GM19043 (cell line): ENCODE measurements around the gene ASAP2.

Experiments used
- ATAC-seq: cut with Tn5 transposase; IDR thresholded peaks from one replicate; pipeline ENCODE4 v1.9.1; 2021; ENCODE audit warnings: low read depth; ENCODE audit not compliant: unreplicated experiment

ASAP2 gene

DNA sequence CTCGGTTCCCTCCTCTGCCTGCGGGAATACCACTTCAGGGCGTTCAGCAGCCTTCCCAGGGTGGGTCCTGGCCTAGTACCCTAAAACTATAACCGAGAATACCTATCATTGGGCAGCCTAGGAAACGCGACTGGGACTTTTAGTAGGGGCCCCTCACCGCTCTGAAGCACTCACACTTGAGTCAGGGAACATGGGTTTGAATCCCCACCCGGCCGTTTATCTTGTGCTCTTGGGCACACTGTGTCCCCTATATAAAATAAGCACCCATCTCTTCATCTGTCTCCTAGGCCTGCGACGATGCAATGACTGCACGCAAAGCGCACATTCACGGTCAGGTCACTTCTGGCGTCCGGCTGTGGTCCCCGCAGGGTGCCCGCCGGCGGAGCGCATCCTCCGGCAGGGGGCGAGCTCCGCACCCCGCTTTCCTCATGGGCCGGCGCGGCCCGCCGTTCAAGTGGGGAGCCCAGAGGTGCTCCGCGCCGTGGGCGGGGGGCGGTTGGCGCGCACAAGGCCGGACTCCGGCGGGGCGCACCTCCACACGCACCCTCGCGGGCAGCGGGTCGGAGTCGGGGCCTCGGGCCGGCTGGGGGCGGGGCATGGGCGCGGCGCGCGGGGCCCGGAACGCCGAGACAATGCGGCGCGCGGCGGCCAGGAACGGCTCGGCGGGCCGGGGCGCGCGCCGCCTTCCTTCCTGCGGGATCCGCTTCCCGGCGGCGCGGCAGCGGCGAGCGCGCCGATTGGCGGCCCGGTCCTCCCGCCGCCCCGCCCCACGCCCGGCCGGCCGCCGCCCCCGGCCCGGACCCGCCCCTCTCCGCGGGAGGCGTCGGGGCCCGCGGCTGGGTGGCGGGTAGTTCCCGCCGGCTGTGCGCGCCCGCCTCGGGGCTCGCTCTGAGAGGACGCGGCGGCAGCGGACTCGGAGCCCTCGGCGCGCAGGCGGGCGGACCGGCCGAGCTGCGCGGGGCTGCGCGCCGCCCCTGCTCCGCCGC, at the start of gene ASAP2:
Gene ASAP2 (plus strand): TSS at position 850 of the 986 bp plus-strand sequence. CDS start 293 bp downstream, outside the sequence.
- ATAC-seq, result no peak

DNA sequence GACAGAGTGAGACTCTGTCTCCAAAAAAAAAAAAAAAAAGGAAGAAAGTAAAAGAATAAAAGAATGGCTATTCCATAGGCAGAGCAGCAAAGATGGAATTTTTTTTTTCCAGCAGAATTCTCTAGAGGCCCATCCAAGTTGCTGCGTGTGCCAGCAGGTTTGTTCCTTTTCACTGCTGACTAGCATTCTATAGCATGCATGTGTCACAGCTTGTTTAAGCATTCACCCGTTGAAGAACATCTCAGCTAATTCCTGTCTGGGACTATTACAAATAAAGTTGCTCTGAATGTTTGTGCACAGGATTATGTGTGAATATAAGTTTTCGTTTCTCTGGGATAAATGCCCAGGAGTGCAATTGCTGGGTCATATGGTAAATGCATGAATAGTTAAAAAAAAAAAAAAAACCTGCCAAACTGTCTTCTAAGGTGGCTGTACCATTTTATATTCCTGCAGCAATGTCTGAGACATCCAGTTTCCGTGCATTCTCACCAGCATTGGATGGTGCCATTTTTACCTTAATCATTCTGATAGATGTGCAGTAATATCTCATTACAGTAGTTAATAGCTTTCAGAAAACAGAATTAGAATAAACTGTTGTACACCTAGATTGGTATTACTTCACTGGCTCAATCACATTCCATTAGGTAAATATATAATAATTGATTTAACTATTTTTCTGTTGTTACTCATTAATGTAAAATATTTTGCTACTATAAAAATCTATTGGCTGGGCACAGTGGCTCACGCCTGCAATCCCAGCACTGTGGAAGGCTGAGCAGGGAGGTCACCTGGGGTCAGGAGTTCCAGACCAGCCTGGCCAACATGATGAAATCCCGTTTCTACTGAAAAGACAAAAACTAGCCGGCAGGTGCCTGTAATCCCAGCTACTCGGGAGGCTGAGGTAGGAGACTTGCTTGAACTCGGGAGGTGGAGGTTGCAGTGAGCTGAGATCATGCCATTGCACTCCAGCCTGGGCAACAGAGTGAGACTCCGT, 47.5 kb upstream of the ASAP2 start:
- no peak for ATAC-seq

- ATAC-seq, result no peak
Measured at GRCh38 chr2:9160732-9161131, 45.9 kb upstream of the ASAP2 start.

DNA sequence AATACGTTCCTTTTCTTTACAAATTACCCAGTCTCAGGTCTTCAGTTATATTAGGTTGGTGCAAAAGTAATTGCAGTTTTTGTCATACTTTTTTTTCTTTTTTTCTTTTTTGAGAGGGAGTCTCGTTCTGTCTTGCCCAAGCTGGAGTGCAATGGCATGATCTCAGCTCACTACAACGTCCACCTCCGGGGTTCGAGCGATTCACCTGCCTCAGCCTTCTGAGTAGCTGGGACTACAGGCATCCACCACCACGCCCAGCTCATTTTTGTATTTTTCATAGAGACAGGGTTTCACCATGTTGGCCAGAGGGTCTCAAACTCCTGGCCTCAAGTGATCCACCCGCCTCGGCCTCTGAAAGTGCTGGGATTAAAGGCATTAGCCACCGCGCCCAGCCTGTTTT, 43.8 kb upstream of the ASAP2 start:
- no peak for ATAC-seq

- no peak for ATAC-seq
Measured at GRCh38 chr2:9163306-9164111, 43.1 kb upstream of the ASAP2 start.

DNA sequence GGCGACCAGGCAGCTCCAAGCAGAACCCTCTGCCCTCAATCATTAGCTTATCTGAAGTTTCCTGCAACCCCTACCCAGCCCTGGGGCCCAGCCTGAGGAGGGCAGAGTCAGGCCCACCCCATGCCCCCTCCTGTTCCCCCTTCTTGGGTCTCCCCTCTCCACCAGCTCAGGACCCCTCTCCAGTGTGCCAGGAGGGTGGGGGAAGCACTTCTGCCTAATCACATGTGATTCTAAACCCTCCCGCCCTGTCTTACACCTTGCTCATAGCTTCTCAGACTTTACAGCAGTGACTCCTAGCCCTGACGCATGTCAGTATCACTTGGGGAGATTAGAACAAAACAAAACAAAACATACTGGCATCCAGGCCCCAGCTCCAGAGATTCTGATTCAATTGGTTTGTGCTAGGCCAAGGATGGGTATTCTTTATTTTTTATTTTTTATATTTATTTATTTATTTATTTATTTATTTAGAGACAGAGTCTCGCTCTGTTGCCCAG, 42.5 kb upstream of the ASAP2 start:
- no peak for ATAC-seq

GRCh38 chr2:9165625-9166024, 41.0 kb upstream of the ASAP2 start:
- no peak for ATAC-seq

DNA sequence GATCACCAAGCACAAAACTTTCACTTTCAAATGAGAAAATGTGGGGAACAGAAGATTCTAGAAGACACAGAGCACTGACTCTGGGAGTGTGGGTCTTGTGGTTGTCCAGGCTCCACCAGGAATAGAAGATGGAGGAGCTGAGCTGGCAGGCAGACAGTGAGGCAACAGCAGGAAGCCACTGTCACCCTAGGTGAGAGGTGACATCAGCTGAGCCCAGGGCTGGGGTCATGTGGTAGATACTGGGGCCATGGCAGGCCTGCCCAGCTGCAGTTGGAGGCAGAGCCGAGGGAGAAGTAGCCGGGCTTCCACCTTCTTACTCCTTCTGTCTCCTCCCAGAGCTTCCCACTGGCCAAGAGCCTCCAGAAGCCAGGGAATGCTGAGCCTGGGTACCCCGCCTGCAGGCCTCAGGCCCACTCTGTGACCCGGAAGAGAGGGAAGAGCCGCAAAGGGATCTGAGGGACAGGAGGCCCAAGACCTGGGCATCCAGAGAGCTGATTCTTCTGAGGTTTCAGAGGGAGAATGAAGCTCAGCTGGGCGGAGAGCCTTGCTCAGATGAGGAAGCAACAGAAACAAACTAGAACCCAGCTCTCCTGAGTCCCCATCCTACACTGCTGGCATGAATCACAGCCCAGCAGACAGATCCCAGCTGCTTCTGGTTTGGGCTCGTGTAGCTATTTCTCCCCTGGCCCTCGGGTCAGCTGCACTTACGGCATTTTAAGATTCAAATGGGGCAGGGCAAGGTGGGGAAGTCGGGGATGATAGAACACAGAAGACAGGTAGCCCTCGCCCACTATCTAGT, 39.8 kb upstream of the ASAP2 start:
- no peak for ATAC-seq

DNA sequence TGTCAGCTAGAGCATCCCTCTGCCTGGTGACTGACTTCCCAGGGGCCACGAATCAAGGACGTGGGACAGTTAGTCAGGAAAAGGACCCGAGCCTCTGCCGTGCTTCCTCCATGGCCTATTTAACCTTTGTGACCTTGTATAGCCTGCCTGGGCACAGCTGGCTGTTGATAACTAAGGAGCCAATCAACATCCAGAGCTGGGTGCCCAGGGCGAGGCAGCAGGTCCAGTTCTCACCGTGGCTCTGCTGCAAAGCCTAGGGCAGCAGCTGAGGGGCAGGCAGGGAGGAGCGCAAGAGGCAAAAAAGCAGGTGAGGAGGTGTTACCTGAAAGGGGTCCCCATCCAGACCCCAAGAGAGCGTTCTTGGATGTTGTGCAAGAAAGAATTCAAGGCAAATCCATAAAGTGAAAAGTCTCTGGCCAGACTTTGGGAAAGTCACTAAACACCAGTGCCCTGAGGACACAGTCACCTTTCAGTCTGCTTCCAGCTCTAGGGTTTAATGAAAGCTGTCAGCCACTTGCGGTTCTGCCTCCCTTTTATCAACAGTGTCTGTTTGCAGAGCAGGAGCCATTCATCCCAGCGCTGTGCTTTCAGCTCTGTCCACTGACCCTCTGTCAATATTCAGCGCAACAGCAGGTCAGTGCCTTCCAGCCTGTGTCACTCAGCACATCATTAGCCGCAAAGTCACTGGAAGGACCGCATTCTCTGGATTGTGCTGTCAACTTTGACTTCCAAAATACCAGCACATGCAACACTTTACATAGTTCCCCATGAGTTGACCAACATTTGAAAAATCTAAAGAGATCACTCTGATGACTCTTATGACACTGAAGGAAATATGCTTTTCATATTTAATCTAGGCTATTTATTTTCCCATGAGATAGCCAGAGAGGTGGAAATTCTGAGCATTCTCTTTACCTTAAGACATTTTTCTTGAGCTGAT, 38.6 kb upstream of the ASAP2 start:
- ATAC-seq, result no peak

- no peak for ATAC-seq
Measured at GRCh38 chr2:9168821-9169221, 37.8 kb upstream of the ASAP2 start.

GRCh38 chr2:9169349-9170107, 37.1 kb upstream of the ASAP2 start:
- ATAC-seq, result no peak

GRCh38 chr2:9170458-9171130, 36.0 kb upstream of the ASAP2 start:
- no peak for ATAC-seq

- no peak for ATAC-seq
Measured at GRCh38 chr2:9174771-9175437, 31.7 kb upstream of the ASAP2 start.

- ATAC-seq, result peak; percentile 49
Measured at GRCh38 chr2:9178110-9178903, 28.3 kb upstream of the ASAP2 start.

GRCh38 chr2:9178904-9179571, 27.6 kb upstream of the ASAP2 start:
- peak; percentile 71 for ATAC-seq
